ENCODE data around the gene GNAT3.

GNAT3 gene

GRCh38 chr7:80450621-80451308 is 61.1 kb downstream of the GNAT3 start:
- DNase-seq = no peak
- no peak overlapping the region for H3K4me3 ChIP-seq (ENCODE audit: insufficient read depth, low read depth, low read length, poor library complexity, severe bottlenecking)

GRCh38 chr7:80449836-80450235 is 62.0 kb downstream of the GNAT3 start:
- H3K9me3 ChIP-seq (ENCODE audit: control insufficient read depth, low read length) = peaks cover 4% of the 10 kb centered on the region
- no peak overlapping the region for H3K27ac ChIP-seq (ENCODE audit: insufficient read depth, low read length, poor library complexity, severe bottlenecking)
- no peaks in the 10 kb centered on the region for H3K36me3 ChIP-seq (ENCODE audit: control insufficient read depth, insufficient read depth, low read length)
- no peaks in the 10 kb centered on the region for H3K27me3 ChIP-seq (replicated peaks; ENCODE audit: control insufficient read depth, insufficient read depth, low read length, poor library complexity, severe bottlenecking)
- H3K4me3 ChIP-seq (ENCODE audit: insufficient read depth, low read depth, low read length, poor library complexity, severe bottlenecking) = no peak overlapping the region
- H3K4me1 ChIP-seq (ENCODE audit: control insufficient read depth, insufficient read depth, low read length, poor library complexity, severe bottlenecking) = no peaks in the 10 kb centered on the region
- no peak for DNase-seq

More at GRCh38 chr7:80450621-80451308, 61.1 kb downstream of the GNAT3 start:
- no peaks in the 10 kb centered on the region for H3K9me3 ChIP-seq (ENCODE audit: control insufficient read depth, low read length)
- H3K27me3 ChIP-seq (replicated peaks; ENCODE audit: control insufficient read depth, insufficient read depth, low read length, poor library complexity, severe bottlenecking) = no peaks in the 10 kb centered on the region
- no peak overlapping the region for H3K27ac ChIP-seq (ENCODE audit: insufficient read depth, low read length, poor library complexity, severe bottlenecking)
- no peaks in the 10 kb centered on the region for H3K4me1 ChIP-seq (ENCODE audit: control insufficient read depth, insufficient read depth, low read length, poor library complexity, severe bottlenecking)
- no peaks in the 10 kb centered on the region for H3K36me3 ChIP-seq (ENCODE audit: control insufficient read depth, insufficient read depth, low read length)

- Histone ChIP-seq H3K4me1 (ENCODE audit: control insufficient read depth, insufficient read depth, low read length, poor library complexity, severe bottlenecking) (no peaks in the 10 kb centered on the region), H3K27ac (ENCODE audit: insufficient read depth, low read length, poor library complexity, severe bottlenecking) (no peak overlapping the region), H3K4me3 (ENCODE audit: insufficient read depth, low read depth, low read length, poor library complexity, severe bottlenecking) (no peak overlapping the region)
Measured at GRCh38 chr7:80445351-80445750, 66.5 kb downstream of the GNAT3 start.

DNA sequence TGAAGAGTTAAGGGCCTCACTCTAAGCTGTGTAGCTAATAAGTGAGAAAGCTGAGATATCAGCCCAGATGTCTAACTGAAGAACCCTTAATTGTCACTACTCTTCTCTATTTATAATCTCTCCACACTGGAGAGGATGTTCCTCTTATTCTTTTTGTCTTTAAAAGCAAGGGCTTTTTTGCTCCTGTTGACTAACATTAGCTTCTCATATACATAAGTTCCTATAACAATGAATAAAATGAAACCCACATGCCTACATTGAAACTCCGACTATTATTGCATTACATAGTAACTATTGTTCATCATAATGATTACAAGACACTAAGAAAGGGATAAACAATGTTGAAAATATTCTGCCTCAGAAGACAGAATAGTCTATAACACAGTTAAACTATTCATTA is 67.1 kb downstream of the GNAT3 start:
- no peak overlapping the region for H3K4me3 ChIP-seq (ENCODE audit: insufficient read depth, low read depth, low read length, poor library complexity, severe bottlenecking)
- no peak overlapping the region for H3K27ac ChIP-seq (ENCODE audit: insufficient read depth, low read length, poor library complexity, severe bottlenecking)
- H3K4me1 ChIP-seq (ENCODE audit: control insufficient read depth, insufficient read depth, low read length, poor library complexity, severe bottlenecking) = no peaks in the 10 kb centered on the region
- no peaks in the 10 kb centered on the region for H3K36me3 ChIP-seq (ENCODE audit: control insufficient read depth, insufficient read depth, low read length)
- H3K9me3 ChIP-seq (ENCODE audit: control insufficient read depth, low read length) = peaks cover 4% of the 10 kb centered on the region
- no peaks in the 10 kb centered on the region for H3K27me3 ChIP-seq (replicated peaks; ENCODE audit: control insufficient read depth, insufficient read depth, low read length, poor library complexity, severe bottlenecking)
- no peak for DNase-seq

More at GRCh38 chr7:80445351-80445750, 66.5 kb downstream of the GNAT3 start:
- DNase-seq = no peak
- no peaks in the 10 kb centered on the region for H3K36me3 ChIP-seq (ENCODE audit: control insufficient read depth, insufficient read depth, low read length)
- H3K27me3 ChIP-seq (replicated peaks; ENCODE audit: control insufficient read depth, insufficient read depth, low read length, poor library complexity, severe bottlenecking) = no peaks in the 10 kb centered on the region
- H3K9me3 ChIP-seq (ENCODE audit: control insufficient read depth, low read length) = peaks cover 4% of the 10 kb centered on the region

DNA sequence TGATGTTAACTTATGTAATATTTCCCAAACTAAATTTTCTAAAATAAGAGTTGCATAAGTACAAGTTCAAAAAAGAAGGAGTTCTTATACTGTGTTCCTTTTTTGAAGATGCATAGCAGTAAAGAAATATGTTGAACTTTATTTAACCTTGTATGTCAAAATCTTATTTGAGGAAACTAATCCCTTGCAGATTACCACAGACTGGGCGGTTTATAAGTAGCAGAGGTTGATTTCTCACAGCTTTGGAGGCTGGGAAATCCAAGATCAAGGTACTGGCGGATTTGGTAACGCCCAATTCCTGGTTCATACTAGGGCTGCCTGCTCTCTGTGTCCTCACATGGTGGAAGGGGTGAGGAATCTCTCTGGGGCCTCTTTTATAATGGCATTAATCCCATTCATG is 68.5 kb downstream of the GNAT3 start:
- H3K4me3 ChIP-seq (ENCODE audit: insufficient read depth, low read depth, low read length, poor library complexity, severe bottlenecking) = no peak overlapping the region
- DNase-seq = no peak
- H3K27ac ChIP-seq (ENCODE audit: insufficient read depth, low read length, poor library complexity, severe bottlenecking) = no peak overlapping the region
- no peaks in the 10 kb centered on the region for H3K36me3 ChIP-seq (ENCODE audit: control insufficient read depth, insufficient read depth, low read length)
- no peaks in the 10 kb centered on the region for H3K27me3 ChIP-seq (replicated peaks; ENCODE audit: control insufficient read depth, insufficient read depth, low read length, poor library complexity, severe bottlenecking)
- no peaks in the 10 kb centered on the region for H3K4me1 ChIP-seq (ENCODE audit: control insufficient read depth, insufficient read depth, low read length, poor library complexity, severe bottlenecking)
- peaks cover 4% of the 10 kb centered on the region for H3K9me3 ChIP-seq (ENCODE audit: control insufficient read depth, low read length)

GRCh38 chr7:80440883-80441282 is 71.0 kb downstream of the GNAT3 start:
- Histone ChIP-seq H3K36me3 (ENCODE audit: control insufficient read depth, insufficient read depth, low read length) (no peaks in the 10 kb centered on the region), H3K4me3 (ENCODE audit: insufficient read depth, low read depth, low read length, poor library complexity, severe bottlenecking) (no peak overlapping the region), H3K4me1 (ENCODE audit: control insufficient read depth, insufficient read depth, low read length, poor library complexity, severe bottlenecking) (no peaks in the 10 kb centered on the region), H3K27me3 (replicated peaks; ENCODE audit: control insufficient read depth, insufficient read depth, low read length, poor library complexity, severe bottlenecking) (no peaks in the 10 kb centered on the region), H3K27ac (ENCODE audit: insufficient read depth, low read length, poor library complexity, severe bottlenecking) (no peak overlapping the region), H3K9me3 (ENCODE audit: control insufficient read depth, low read length) (peaks cover 4% of the 10 kb centered on the region)
- no peak for DNase-seq

DNA sequence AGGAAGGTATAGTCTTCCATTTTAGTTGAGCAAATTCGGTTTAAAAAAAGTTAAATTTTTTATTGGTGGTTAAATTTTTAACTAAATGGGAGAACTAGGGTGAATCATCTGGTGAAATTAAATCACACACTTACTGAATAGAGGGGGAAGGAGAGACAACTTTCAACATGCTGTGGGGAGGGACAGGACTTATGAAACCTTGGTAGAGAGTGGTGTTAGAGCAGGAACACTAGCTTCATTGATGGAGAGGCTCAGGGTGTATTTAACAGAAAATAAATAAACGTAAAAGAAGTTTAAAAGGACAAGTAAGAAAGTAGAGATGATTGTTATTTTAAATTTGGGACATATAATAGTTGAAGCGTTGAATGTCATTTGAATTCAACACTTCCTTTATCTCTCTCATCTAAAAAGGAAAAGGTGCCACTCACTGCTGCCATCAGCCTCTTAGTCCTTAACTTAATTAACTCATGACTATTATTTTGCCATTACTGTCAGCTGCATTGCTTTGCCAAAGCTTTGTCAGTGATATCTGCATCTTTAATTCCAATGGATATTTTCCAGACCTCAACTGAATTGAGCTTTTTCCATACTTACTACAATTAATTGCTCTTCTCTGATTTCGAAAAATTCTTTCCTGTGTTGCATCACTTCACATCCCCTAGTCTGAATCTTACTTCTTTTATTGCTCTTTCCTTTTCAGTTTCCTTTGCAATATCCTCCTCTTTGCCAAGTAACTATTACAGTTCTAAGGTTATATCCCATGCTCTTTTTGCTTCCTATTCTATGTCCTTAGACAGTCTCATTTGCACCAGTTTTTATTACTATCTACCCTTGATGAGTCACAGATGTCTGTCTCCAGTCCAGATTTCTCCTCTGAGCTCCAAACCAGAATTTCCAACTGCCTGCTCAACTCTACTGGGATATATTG is 71.7 kb downstream of the GNAT3 start:
- Histone ChIP-seq H3K4me1 (ENCODE audit: control insufficient read depth, insufficient read depth, low read length, poor library complexity, severe bottlenecking) (no peaks in the 10 kb centered on the region), H3K9me3 (ENCODE audit: control insufficient read depth, low read length) (no peaks in the 10 kb centered on the region), H3K36me3 (ENCODE audit: control insufficient read depth, insufficient read depth, low read length) (no peaks in the 10 kb centered on the region), H3K27me3 (replicated peaks; ENCODE audit: control insufficient read depth, insufficient read depth, low read length, poor library complexity, severe bottlenecking) (no peaks in the 10 kb centered on the region), H3K4me3 (ENCODE audit: insufficient read depth, low read depth, low read length, poor library complexity, severe bottlenecking) (no peak overlapping the region), H3K27ac (ENCODE audit: insufficient read depth, low read length, poor library complexity, severe bottlenecking) (no peak overlapping the region)
- DNase-seq = no peak

DNA sequence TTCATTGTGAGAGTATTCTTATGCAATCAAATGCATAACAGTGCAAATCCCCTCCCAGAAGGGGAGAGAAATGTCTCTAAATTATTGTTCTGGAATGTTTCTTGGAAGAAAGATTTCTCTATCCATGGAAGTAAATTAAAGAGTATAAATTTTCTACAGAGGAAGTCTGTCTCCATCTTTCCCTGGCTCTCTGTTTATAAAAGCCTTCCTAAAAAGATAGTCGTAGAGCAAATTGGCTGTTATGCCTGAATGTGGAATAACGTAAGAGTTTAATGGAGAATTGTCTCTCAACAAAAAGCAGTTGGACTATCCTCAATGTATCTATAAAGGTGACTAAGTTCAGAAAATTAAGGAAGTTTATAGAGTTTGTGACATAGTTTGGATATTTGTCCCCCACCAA is 76.3 kb downstream of the GNAT3 start:
- no peaks in the 10 kb centered on the region for H3K9me3 ChIP-seq (ENCODE audit: control insufficient read depth, low read length)
- no peak overlapping the region for H3K4me3 ChIP-seq (ENCODE audit: insufficient read depth, low read depth, low read length, poor library complexity, severe bottlenecking)
- H3K4me1 ChIP-seq (ENCODE audit: control insufficient read depth, insufficient read depth, low read length, poor library complexity, severe bottlenecking) = no peaks in the 10 kb centered on the region
- no peak overlapping the region for H3K27ac ChIP-seq (ENCODE audit: insufficient read depth, low read length, poor library complexity, severe bottlenecking)
- no peaks in the 10 kb centered on the region for H3K27me3 ChIP-seq (replicated peaks; ENCODE audit: control insufficient read depth, insufficient read depth, low read length, poor library complexity, severe bottlenecking)
- H3K36me3 ChIP-seq (ENCODE audit: control insufficient read depth, insufficient read depth, low read length) = no peaks in the 10 kb centered on the region
- no peak for DNase-seq

DNA sequence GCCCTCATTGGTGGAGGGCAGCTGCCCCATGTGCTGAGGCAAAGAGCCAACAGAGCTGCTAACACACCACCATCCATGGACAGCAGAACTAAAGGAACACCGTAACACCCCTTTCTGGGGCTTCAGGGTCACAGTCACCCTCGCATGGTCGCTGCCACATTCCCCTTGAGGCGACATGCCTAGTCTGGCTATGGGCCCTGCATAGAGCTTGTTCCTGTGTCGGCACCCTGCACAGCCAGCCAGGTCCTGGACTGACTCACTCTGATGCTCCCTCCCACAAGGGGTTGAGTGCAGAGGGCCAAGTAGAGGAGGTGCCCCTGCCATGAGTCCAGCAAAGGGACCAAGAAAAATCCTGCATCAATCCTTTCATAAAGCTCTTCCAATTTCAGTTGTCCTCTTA is 77.8 kb downstream of the GNAT3 start:
- no peaks in the 10 kb centered on the region for H3K36me3 ChIP-seq (ENCODE audit: control insufficient read depth, insufficient read depth, low read length)
- no peak for DNase-seq

GRCh38 chr7:80432166-80432565 is 79.7 kb downstream of the GNAT3 start:
- Histone ChIP-seq H3K9me3 (ENCODE audit: control insufficient read depth, low read length) (no peaks in the 10 kb centered on the region), H3K27ac (ENCODE audit: insufficient read depth, low read length, poor library complexity, severe bottlenecking) (no peak overlapping the region), H3K36me3 (ENCODE audit: control insufficient read depth, insufficient read depth, low read length) (no peaks in the 10 kb centered on the region), H3K27me3 (replicated peaks; ENCODE audit: control insufficient read depth, insufficient read depth, low read length, poor library complexity, severe bottlenecking) (no peaks in the 10 kb centered on the region), H3K4me1 (ENCODE audit: control insufficient read depth, insufficient read depth, low read length, poor library complexity, severe bottlenecking) (no peaks in the 10 kb centered on the region), H3K4me3 (ENCODE audit: insufficient read depth, low read depth, low read length, poor library complexity, severe bottlenecking) (no peak overlapping the region)
- DNase-seq = no peak

More for the DNA sequence above, 77.8 kb downstream of the GNAT3 start:
- no peaks in the 10 kb centered on the region for H3K9me3 ChIP-seq (ENCODE audit: control insufficient read depth, low read length)
- H3K4me1 ChIP-seq (ENCODE audit: control insufficient read depth, insufficient read depth, low read length, poor library complexity, severe bottlenecking) = no peaks in the 10 kb centered on the region
- H3K27me3 ChIP-seq (replicated peaks; ENCODE audit: control insufficient read depth, insufficient read depth, low read length, poor library complexity, severe bottlenecking) = no peaks in the 10 kb centered on the region
- H3K4me3 ChIP-seq (ENCODE audit: insufficient read depth, low read depth, low read length, poor library complexity, severe bottlenecking) = no peak overlapping the region
- no peak overlapping the region for H3K27ac ChIP-seq (ENCODE audit: insufficient read depth, low read length, poor library complexity, severe bottlenecking)
